HG02852 (cell line): ENCODE results near the gene FAT2.
"Not testable (repeated sequence)": the region's sequence is repeated elsewhere in the genome, so short reads cannot be mapped to it uniquely, and the experiment has no call there.

Experiments used
- ATAC-seq: cut with Tn5 transposase; IDR thresholded peaks from one replicate; pipeline ENCODE4 v1.9.1; 2021; ENCODE audit warnings: mild to moderate bottlenecking, moderate library complexity; ENCODE audit not compliant: unreplicated experiment

FAT2 gene

GRCh38 chr5:151584057-151584937, 6.8 kb downstream of the FAT2 start:
- no peak for ATAC-seq

- ATAC-seq: no peak
These were observed 9.1 kb downstream of the FAT2 start for GRCh38 chr5:151581812-151582583.

- ATAC-seq: no peak
These were observed 9.8 kb downstream of the FAT2 start for GRCh38 chr5:151581347-151581746.

- no peak for ATAC-seq
These were observed 10.3 kb downstream of the FAT2 start for GRCh38 chr5:151580858-151581257.

GRCh38 chr5:151580239-151580638, 10.9 kb downstream of the FAT2 start:
- no peak for ATAC-seq

- not testable (repeated sequence) for ATAC-seq
These were observed 12.0 kb downstream of the FAT2 start for GRCh38 chr5:151579146-151579545.

- no peak for ATAC-seq
These were observed 12.7 kb downstream of the FAT2 start for GRCh38 chr5:151578326-151579025.

- no peak for ATAC-seq
These were observed 13.6 kb downstream of the FAT2 start for GRCh38 chr5:151577566-151577965.

- no peak for ATAC-seq
These were observed 16.6 kb downstream of the FAT2 start for GRCh38 chr5:151574444-151574996.

GRCh38 chr5:151572657-151573368, 18.3 kb downstream of the FAT2 start:
- ATAC-seq: no peak

GRCh38 chr5:151571270-151572173, 19.6 kb downstream of the FAT2 start:
- no peak for ATAC-seq

- ATAC-seq: no peak
These were observed 20.4 kb downstream of the FAT2 start for GRCh38 chr5:151570512-151571269.

- ATAC-seq: no peak
These were observed 21.1 kb downstream of the FAT2 start for GRCh38 chr5:151570058-151570457.

- peak; percentile 71 for ATAC-seq
These were observed 21.7 kb downstream of the FAT2 start for GRCh38 chr5:151569132-151570046.

- no peak for ATAC-seq
These were observed 23.1 kb downstream of the FAT2 start for GRCh38 chr5:151568036-151568435.

GRCh38 chr5:151565971-151566370, 25.2 kb downstream of the FAT2 start:
- no peak for ATAC-seq

GRCh38 chr5:151562019-151562707, 29.0 kb downstream of the FAT2 start:
- ATAC-seq: no peak
